Measurements from ENCODE around the gene PYCR2.

GRCh38 chr1:225963735-225964530, 39.9 kb upstream of the PYCR2 start:
- TF ChIP-seq POLR2A (IDR thresholded peaks at IDR 0.05; ENCODE audit: low read depth, low read length) (no peak), TAF1 (IDR thresholded peaks at IDR 0.05; ENCODE audit: low read depth, low read length) (no peak), POLR2AphosphoS5 (IDR thresholded peaks at IDR 0.05; ENCODE audit: low read depth, low read length) (no peak), SPI1 (IDR thresholded peaks at IDR 0.05; ENCODE audit: low read depth, low read length) (no peak), POU2F2 (IDR thresholded peaks at IDR 0.05; ENCODE audit: low read depth, low read length) (no peak)
